GM23338 (cell line): Measurements from ENCODE around the gene ZFYVE26.

Experiments
- CREB1 ChIP-seq: fragments of 250-450 bp; sonication (Bioruptor Pico); IDR thresholded peaks from 2 replicates; pipeline ENCODE4 v1.5.0; 2020; ENCODE audit warnings: low read depth, mild to moderate bottlenecking, moderate library complexity
- CTCF ChIP-seq, 2 experiments: fragments of 200-600 bp in 1 of 2; sonication (generic) in 1 of 2; conservative IDR thresholded peaks; 2 replicates each; pipeline versions ENCODE4 v1.5.1 to v1.6.1; 2016 to 2017; ENCODE audit warnings: antibody characterized with exemption in 2 of 2, low read depth in 2 of 2, mild to moderate bottlenecking in 2 of 2, moderate library complexity in 1 of 2
- EZH2 ChIP-seq: fragments of 200-600 bp; sonication (generic); IDR thresholded peaks from one replicate; pipeline ENCODE4 v1.8.0; 2017; ENCODE audit warnings: antibody characterized with exemption, mild to moderate bottlenecking, low read depth; ENCODE audit not compliant: unreplicated experiment
- EZH2phosphoT487 ChIP-seq: fragments of 200-600 bp; sonication (generic); IDR thresholded peaks from one replicate; pipeline ENCODE4 v1.8.1; 2018; ENCODE audit warnings: antibody characterized with exemption; ENCODE audit not compliant: unreplicated experiment
- JUNB ChIP-seq: IDR thresholded peaks from one replicate; pipeline ENCODE4 v1.6.1; 2016; ENCODE audit warnings: antibody characterized with exemption; ENCODE audit not compliant: unreplicated experiment
- NANOG ChIP-seq: IDR thresholded peaks from 2 replicates; pipeline ENCODE4 v1.6.1; 2016; ENCODE audit warnings: antibody characterized with exemption, borderline replicate concordance
- POLR2AphosphoS5 ChIP-seq: IDR thresholded peaks from 2 replicates; pipeline ENCODE4 v1.6.1; 2016; ENCODE audit warnings: antibody characterized with exemption, low read depth
- STAT1 ChIP-seq: IDR thresholded peaks from one replicate; pipeline ENCODE4 v1.6.1; 2016; ENCODE audit warnings: antibody characterized with exemption; ENCODE audit not compliant: unreplicated experiment
- ZNF114 ChIP-seq: fragments of 250-450 bp; sonication (Bioruptor Pico); IDR thresholded peaks from 2 replicates; pipeline ENCODE4 v1.5.0; 2020; ENCODE audit warnings: mild to moderate bottlenecking, moderate library complexity
- ZNF331 ChIP-seq: fragments of 250-450 bp; sonication (Bioruptor Pico); IDR thresholded peaks from 2 replicates; pipeline ENCODE4 v1.5.0; 2020; ENCODE audit warnings: low read depth, mild to moderate bottlenecking, moderate library complexity
- TF ChIP-seq, protein P1 (sequence below): IDR thresholded peaks from 2 replicates; pipeline ENCODE4 v1.6.1; 2016; ENCODE audit warnings: antibody characterized with exemption
- TF ChIP-seq, protein P2 (sequence below): IDR thresholded peaks from one replicate; pipeline ENCODE4 v1.6.1; 2018; ENCODE audit warnings: antibody characterized with exemption; ENCODE audit not compliant: unreplicated experiment

- no peak for TF ChIP-seq CTCF (conservative IDR thresholded peaks at IDR 0.05; ENCODE audit: low read depth in 2 of 2)
- TF ChIP-seq POLR2AphosphoS5: no peak
- TF ChIP-seq EZH2phosphoT487: no peak
- no peak for TF ChIP-seq EZH2
- TF ChIP-seq JUNB: no peak
- TF ChIP-seq CREB1 (CRISPR knock-in tag): no peak
- no peak for TF ChIP-seq STAT1
- TF ChIP-seq ZNF331: no peak
- TF ChIP-seq, protein P1, sequence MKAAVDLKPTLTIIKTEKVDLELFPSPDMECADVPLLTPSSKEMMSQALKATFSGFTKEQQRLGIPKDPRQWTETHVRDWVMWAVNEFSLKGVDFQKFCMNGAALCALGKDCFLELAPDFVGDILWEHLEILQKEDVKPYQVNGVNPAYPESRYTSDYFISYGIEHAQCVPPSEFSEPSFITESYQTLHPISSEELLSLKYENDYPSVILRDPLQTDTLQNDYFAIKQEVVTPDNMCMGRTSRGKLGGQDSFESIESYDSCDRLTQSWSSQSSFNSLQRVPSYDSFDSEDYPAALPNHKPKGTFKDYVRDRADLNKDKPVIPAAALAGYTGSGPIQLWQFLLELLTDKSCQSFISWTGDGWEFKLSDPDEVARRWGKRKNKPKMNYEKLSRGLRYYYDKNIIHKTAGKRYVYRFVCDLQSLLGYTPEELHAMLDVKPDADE: no peak
- TF ChIP-seq, protein P2, sequence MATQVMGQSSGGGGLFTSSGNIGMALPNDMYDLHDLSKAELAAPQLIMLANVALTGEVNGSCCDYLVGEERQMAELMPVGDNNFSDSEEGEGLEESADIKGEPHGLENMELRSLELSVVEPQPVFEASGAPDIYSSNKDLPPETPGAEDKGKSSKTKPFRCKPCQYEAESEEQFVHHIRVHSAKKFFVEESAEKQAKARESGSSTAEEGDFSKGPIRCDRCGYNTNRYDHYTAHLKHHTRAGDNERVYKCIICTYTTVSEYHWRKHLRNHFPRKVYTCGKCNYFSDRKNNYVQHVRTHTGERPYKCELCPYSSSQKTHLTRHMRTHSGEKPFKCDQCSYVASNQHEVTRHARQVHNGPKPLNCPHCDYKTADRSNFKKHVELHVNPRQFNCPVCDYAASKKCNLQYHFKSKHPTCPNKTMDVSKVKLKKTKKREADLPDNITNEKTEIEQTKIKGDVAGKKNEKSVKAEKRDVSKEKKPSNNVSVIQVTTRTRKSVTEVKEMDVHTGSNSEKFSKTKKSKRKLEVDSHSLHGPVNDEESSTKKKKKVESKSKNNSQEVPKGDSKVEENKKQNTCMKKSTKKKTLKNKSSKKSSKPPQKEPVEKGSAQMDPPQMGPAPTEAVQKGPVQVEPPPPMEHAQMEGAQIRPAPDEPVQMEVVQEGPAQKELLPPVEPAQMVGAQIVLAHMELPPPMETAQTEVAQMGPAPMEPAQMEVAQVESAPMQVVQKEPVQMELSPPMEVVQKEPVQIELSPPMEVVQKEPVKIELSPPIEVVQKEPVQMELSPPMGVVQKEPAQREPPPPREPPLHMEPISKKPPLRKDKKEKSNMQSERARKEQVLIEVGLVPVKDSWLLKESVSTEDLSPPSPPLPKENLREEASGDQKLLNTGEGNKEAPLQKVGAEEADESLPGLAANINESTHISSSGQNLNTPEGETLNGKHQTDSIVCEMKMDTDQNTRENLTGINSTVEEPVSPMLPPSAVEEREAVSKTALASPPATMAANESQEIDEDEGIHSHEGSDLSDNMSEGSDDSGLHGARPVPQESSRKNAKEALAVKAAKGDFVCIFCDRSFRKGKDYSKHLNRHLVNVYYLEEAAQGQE: no peak
- no peak for TF ChIP-seq NANOG
- no peak for TF ChIP-seq ZNF114 (CRISPR knock-in tag)
Measured at GRCh38 chr14:67784244-67784823, 32.1 kb downstream of the ZFYVE26 start.
